Epithelial cell of esophagus (primary cell): ENCODE results near the gene PRSS50.
"Not testable (repeated sequence)": the region's sequence is repeated elsewhere in the genome, so short reads cannot be mapped to it uniquely, and the experiment has no call there.

Source experiments
- DNase-seq: peaks from one replicate; pipeline ENCODE4 v3.0.0; 2010; ENCODE audit warnings: low read depth
- H3K4me3 ChIP-seq: 2 replicates; pipeline ENCODE4 v1.5.1; 2011; ENCODE audit warnings: mild to moderate bottlenecking, low read length, control low read depth
- TF ChIP-seq, protein P1 (sequence below): IDR thresholded peaks from 2 replicates; pipeline ENCODE4 v1.5.1; 2011; ENCODE audit warnings: low read depth, mild to moderate bottlenecking, low read length, control low read depth, inconsistent platforms; ENCODE audit not compliant: insufficient read depth; ENCODE audit errors: missing control alignments

The PRSS50 gene

GRCh38 chr3:46709157-46709654, 8.5 kb downstream of the PRSS50 start:
- no peak for DNase-seq
- TF ChIP-seq, protein P1, sequence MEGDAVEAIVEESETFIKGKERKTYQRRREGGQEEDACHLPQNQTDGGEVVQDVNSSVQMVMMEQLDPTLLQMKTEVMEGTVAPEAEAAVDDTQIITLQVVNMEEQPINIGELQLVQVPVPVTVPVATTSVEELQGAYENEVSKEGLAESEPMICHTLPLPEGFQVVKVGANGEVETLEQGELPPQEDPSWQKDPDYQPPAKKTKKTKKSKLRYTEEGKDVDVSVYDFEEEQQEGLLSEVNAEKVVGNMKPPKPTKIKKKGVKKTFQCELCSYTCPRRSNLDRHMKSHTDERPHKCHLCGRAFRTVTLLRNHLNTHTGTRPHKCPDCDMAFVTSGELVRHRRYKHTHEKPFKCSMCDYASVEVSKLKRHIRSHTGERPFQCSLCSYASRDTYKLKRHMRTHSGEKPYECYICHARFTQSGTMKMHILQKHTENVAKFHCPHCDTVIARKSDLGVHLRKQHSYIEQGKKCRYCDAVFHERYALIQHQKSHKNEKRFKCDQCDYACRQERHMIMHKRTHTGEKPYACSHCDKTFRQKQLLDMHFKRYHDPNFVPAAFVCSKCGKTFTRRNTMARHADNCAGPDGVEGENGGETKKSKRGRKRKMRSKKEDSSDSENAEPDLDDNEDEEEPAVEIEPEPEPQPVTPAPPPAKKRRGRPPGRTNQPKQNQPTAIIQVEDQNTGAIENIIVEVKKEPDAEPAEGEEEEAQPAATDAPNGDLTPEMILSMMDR: no peak
- no peak overlapping the region for H3K4me3 ChIP-seq

DNA sequence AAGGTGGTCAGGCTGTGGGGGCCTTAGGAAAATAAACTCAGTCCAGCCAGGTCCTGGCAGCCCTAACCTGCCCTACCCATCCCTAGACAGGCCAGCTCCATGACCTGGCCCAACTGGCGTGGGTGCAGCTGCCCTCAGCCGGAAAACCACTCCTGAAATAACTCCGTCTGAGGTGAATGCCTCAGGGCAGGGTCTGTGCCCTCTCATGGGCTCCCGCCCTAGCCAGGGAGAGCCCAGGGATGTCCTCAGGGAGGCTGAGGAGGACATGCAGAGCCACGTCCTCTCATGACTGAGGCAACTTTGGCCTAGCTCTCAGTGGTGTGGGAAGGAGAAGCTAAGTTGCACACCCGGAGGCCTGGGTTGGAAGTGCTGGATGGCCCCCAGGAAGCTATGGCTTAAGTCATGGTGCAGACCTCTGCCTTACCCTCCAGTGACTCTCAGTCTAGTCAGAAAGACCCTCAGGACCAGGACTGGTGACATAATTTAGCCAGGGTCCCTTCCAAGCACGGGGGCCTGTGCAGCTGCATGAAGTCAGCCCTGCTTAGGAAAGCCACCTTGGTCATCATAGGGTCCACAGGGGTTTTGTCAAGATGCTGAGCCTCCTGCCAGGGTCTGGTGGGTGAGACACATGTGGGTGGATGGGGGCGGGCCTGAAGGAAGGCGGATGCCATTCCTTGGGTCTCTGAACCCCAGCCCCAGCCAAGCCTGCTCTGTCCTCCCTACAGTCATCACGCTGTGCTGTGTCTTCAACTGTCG, 9.1 kb downstream of the PRSS50 start:
- DNase-seq: no peak
- TF ChIP-seq, protein P1: no peak
- no peak overlapping the region for H3K4me3 ChIP-seq

DNA sequence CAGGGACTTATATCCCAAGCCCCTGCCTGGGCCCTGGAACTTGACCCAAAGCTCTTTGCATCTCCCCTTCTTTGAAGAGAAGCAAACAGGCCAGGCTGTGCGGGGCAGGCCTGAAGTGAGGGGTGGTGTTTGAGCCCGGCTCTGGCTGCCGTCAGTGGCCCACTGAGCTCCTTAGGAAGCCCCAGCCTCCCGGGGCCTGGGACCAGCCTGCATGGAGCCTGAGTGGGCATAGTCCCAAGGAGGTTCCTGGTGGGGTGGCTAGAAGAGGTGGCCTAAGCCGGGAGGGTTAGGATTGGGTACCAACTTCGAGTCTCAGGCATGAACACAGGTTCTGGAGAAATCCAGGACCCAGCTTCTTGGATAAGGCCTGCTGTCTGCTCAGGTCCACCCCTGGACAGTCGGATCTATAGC, 10.1 kb downstream of the PRSS50 start:
- no peak for DNase-seq
- TF ChIP-seq, protein P1: no peak

GRCh38 chr3:46706771-46707582, 10.7 kb downstream of the PRSS50 start:
- peak; percentile 41 for DNase-seq
- H3K4me3 ChIP-seq: no peak overlapping the region
- TF ChIP-seq, protein P1: no peak

More for the DNA sequence above, 10.1 kb downstream of the PRSS50 start:
- no peak overlapping the region for H3K4me3 ChIP-seq

DNA sequence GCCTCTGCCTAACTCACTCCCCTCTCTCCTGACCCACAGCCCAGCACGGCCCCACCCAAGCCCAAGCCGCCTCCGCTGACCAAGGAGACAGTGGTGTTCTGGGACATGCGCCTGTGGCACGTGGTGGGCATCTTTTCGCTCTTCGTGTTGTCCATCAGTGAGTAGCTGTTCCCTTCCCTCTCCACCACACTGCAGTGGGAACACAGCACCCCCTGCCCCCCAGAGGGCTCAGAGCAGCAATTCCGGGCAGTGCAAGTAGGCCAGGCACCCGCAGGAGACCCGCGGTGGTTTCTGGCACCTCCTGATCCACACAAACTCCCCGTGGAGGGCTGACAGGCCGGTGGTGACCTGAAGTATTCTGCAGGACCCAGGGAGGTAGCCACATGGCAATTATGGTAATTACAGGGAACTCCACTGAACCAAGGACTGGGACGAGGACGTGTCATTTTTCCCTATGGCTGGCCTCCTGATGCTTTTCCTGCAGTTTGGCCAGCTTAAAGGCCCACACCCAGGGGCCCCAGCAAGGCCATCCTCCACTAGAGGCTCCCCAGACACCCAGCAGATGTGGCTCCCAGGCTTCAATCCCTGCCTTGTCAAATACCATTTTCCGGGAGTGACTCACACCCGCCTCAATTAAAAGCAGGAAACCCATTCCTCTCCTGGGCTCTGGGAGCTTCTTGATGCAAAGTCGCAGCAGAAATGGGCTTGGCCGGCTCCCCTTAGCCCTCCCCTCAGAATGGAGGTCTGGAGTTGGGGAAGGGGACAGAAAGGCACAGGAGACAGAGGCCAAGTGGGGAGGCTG, 11.7 kb downstream of the PRSS50 start:
- H3K4me3 ChIP-seq: no peak overlapping the region
- peak; percentile 74 for DNase-seq
- TF ChIP-seq, protein P1: no peak

GRCh38 chr3:46705022-46705530, 12.6 kb downstream of the PRSS50 start:
- TF ChIP-seq, protein P1: peak; percentile 98
- DNase-seq: peak; percentile 72
- no peak overlapping the region for H3K4me3 ChIP-seq

DNA sequence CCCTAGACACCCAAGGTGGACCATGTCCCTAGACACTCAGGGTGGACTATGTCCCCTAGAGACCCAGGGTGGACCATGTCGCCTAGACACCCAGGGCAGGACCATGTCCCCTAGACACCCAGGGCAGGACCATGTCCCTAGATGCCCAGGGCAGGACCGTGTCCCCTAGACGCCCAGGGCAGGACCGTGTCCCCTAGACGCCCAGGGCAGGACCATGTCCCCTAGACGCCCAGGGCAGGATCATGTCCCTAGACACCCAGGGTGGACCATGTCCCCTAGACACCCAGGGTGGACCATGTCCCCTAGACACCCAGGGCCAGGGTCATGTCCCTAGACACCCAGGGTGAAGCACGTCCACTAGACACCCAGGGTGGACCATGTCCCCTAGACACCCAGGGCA, 13.3 kb downstream of the PRSS50 start:
- H3K4me3 ChIP-seq, DNase-seq: not testable (repeated sequence)
